GM12878 (cell line): ENCODE data around the gene KIF3A.

Experiments used
- GABPA ChIP-seq: IDR thresholded peaks from 2 replicates; pipeline ENCODE4 v1.6.1; 2014; ENCODE audit warnings: antibody characterized with exemption, low read depth, mild to moderate bottlenecking, inconsistent platforms
- MYC ChIP-seq: IDR thresholded peaks from 2 replicates; pipeline ENCODE4 v1.6.1; 2011; ENCODE audit warnings: mild to moderate bottlenecking, low read length, moderate library complexity, inconsistent platforms; ENCODE audit not compliant: insufficient read depth, insufficient replicate concordance, insufficient read length, severe bottlenecking
- POLR2A ChIP-seq: IDR thresholded peaks from 2 replicates; pipeline ENCODE4 v1.6.1; 2011; ENCODE audit warnings: low read depth, mild to moderate bottlenecking, low read length
- POLR2AphosphoS5 ChIP-seq: IDR thresholded peaks from 2 replicates; pipeline ENCODE4 v1.6.1; 2011; ENCODE audit warnings: mild to moderate bottlenecking, low read length, inconsistent platforms
- RAD21 ChIP-seq: IDR thresholded peaks from 2 replicates; pipeline ENCODE4 v1.6.1; 2011; ENCODE audit warnings: mild to moderate bottlenecking, low read depth, low read length, moderate library complexity; ENCODE audit not compliant: insufficient read depth
- STAT1 ChIP-seq: fragments of 450-650 bp; conservative IDR thresholded peaks from 2 replicates; pipeline ENCODE4 v1.6.1; 2014; ENCODE audit warnings: antibody characterized with exemption, mild to moderate bottlenecking
- SUZ12 ChIP-seq: fragments of 200-600 bp; sonication (generic); IDR thresholded peaks from one replicate; pipeline ENCODE4 v1.6.1; 2018; ENCODE audit warnings: antibody characterized with exemption, mild to moderate bottlenecking; ENCODE audit not compliant: unreplicated experiment
- TF ChIP-seq, protein P1 (sequence below), 3 experiments: IDR thresholded peaks in 2 of 3; conservative IDR thresholded peaks in 1 of 3; 2 replicates each; pipeline ENCODE4 v1.5.1; 2011; ENCODE audit warnings: low read depth in 3 of 3, low read length in 3 of 3, mild to moderate bottlenecking in 3 of 3, control low read depth in 2 of 3, moderate library complexity in 2 of 3, inconsistent platforms in 1 of 3, mixed read lengths in 1 of 3; ENCODE audit not compliant: control insufficient read depth in 2 of 3, insufficient read depth in 1 of 3; ENCODE audit errors: extremely low read depth in 1 of 3
- TF ChIP-seq, protein P2 (sequence below): IDR thresholded peaks from 2 replicates; pipeline ENCODE4 v1.6.1; 2011; ENCODE audit warnings: low read depth, low read length, improper control_type of control experiment, borderline replicate concordance
- TF ChIP-seq, protein P3 (sequence below): IDR thresholded peaks from 2 replicates; pipeline ENCODE4 v1.6.1; 2011; ENCODE audit warnings: low read depth, mild to moderate bottlenecking, low read length, moderate library complexity, borderline replicate concordance; ENCODE audit errors: extremely low read depth
- TF ChIP-seq, protein P4 (sequence below): fragments of 450-650 bp; IDR thresholded peaks from 2 replicates; pipeline ENCODE4 v1.6.1; 2017; ENCODE audit warnings: mild to moderate bottlenecking
- TF ChIP-seq, protein P5 (sequence below): fragments of 450-650 bp; IDR thresholded peaks from 2 replicates; pipeline ENCODE4 v1.6.1; 2016; ENCODE audit warnings: mild to moderate bottlenecking, moderate library complexity, borderline replicate concordance
- TF ChIP-seq, protein P6 (sequence below): IDR thresholded peaks from 2 replicates; pipeline ENCODE4 v1.6.1; 2012; ENCODE audit warnings: low read depth, low read length, improper control_type of control experiment
- TF ChIP-seq, protein P7 (sequence below): IDR thresholded peaks from 2 replicates; pipeline ENCODE4 v1.6.1; 2012; ENCODE audit warnings: mild to moderate bottlenecking, low read depth, low read length

DNA sequence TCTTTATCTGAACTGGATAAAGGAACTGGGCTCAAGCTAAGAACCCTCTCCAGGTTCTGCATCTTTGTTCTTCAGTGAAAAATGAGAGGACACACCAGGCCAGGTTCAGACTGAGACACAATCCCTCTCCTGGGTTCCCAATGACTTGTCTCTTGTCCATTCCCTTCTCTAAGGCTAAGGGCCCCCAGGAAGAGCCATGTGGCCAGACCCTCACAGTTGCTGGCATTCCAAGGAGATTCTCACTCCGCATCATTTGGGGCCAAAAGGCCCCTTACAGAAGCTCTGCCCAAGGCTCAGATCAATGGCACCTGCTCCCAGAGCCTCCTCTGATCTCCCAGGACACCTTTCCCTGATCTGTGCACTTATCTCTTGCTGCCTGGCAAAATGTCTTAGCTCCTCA, 58.6 kb downstream of the KIF3A start:
- TF ChIP-seq, protein P1, sequence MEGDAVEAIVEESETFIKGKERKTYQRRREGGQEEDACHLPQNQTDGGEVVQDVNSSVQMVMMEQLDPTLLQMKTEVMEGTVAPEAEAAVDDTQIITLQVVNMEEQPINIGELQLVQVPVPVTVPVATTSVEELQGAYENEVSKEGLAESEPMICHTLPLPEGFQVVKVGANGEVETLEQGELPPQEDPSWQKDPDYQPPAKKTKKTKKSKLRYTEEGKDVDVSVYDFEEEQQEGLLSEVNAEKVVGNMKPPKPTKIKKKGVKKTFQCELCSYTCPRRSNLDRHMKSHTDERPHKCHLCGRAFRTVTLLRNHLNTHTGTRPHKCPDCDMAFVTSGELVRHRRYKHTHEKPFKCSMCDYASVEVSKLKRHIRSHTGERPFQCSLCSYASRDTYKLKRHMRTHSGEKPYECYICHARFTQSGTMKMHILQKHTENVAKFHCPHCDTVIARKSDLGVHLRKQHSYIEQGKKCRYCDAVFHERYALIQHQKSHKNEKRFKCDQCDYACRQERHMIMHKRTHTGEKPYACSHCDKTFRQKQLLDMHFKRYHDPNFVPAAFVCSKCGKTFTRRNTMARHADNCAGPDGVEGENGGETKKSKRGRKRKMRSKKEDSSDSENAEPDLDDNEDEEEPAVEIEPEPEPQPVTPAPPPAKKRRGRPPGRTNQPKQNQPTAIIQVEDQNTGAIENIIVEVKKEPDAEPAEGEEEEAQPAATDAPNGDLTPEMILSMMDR (IDR thresholded peaks at IDR 0.05 in 2 of 3, conservative IDR thresholded peaks at IDR 0.05 in 1 of 3; ENCODE audit: control insufficient read depth in 2 of 3, extremely low read depth in 1 of 3, insufficient read depth in 1 of 3, low read depth in 3 of 3, low read length in 3 of 3), result no peak
- TF ChIP-seq, protein P2, sequence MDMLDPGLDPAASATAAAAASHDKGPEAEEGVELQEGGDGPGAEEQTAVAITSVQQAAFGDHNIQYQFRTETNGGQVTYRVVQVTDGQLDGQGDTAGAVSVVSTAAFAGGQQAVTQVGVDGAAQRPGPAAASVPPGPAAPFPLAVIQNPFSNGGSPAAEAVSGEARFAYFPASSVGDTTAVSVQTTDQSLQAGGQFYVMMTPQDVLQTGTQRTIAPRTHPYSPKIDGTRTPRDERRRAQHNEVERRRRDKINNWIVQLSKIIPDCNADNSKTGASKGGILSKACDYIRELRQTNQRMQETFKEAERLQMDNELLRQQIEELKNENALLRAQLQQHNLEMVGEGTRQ, result no peak
- no peak for TF ChIP-seq GABPA
- TF ChIP-seq, protein P3, sequence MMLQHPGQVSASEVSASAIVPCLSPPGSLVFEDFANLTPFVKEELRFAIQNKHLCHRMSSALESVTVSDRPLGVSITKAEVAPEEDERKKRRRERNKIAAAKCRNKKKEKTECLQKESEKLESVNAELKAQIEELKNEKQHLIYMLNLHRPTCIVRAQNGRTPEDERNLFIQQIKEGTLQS, result no peak
- no peak for TF ChIP-seq RAD21
- no peak for TF ChIP-seq SUZ12
- no peak for TF ChIP-seq POLR2AphosphoS5
- TF ChIP-seq MYC, result no peak
- TF ChIP-seq, protein P4, sequence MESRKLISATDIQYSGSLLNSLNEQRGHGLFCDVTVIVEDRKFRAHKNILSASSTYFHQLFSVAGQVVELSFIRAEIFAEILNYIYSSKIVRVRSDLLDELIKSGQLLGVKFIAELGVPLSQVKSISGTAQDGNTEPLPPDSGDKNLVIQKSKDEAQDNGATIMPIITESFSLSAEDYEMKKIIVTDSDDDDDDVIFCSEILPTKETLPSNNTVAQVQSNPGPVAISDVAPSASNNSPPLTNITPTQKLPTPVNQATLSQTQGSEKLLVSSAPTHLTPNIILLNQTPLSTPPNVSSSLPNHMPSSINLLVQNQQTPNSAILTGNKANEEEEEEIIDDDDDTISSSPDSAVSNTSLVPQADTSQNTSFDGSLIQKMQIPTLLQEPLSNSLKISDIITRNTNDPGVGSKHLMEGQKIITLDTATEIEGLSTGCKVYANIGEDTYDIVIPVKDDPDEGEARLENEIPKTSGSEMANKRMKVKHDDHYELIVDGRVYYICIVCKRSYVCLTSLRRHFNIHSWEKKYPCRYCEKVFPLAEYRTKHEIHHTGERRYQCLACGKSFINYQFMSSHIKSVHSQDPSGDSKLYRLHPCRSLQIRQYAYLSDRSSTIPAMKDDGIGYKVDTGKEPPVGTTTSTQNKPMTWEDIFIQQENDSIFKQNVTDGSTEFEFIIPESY, result no peak
- TF ChIP-seq POLR2A, result no peak
- TF ChIP-seq, protein P5, sequence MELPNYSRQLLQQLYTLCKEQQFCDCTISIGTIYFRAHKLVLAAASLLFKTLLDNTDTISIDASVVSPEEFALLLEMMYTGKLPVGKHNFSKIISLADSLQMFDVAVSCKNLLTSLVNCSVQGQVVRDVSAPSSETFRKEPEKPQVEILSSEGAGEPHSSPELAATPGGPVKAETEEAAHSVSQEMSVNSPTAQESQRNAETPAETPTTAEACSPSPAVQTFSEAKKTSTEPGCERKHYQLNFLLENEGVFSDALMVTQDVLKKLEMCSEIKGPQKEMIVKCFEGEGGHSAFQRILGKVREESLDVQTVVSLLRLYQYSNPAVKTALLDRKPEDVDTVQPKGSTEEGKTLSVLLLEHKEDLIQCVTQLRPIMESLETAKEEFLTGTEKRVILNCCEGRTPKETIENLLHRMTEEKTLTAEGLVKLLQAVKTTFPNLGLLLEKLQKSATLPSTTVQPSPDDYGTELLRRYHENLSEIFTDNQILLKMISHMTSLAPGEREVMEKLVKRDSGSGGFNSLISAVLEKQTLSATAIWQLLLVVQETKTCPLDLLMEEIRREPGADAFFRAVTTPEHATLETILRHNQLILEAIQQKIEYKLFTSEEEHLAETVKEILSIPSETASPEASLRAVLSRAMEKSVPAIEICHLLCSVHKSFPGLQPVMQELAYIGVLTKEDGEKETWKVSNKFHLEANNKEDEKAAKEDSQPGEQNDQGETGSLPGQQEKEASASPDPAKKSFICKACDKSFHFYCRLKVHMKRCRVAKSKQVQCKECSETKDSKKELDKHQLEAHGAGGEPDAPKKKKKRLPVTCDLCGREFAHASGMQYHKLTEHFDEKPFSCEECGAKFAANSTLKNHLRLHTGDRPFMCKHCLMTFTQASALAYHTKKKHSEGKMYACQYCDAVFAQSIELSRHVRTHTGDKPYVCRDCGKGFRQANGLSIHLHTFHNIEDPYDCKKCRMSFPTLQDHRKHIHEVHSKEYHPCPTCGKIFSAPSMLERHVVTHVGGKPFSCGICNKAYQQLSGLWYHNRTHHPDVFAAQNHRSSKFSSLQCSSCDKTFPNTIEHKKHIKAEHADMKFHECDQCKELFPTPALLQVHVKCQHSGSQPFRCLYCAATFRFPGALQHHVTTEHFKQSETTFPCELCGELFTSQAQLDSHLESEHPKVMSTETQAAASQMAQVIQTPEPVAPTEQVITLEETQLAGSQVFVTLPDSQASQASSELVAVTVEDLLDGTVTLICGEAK, result no peak
- TF ChIP-seq, protein P6, sequence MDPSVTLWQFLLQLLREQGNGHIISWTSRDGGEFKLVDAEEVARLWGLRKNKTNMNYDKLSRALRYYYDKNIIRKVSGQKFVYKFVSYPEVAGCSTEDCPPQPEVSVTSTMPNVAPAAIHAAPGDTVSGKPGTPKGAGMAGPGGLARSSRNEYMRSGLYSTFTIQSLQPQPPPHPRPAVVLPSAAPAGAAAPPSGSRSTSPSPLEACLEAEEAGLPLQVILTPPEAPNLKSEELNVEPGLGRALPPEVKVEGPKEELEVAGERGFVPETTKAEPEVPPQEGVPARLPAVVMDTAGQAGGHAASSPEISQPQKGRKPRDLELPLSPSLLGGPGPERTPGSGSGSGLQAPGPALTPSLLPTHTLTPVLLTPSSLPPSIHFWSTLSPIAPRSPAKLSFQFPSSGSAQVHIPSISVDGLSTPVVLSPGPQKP, result no peak
- TF ChIP-seq, protein P7, sequence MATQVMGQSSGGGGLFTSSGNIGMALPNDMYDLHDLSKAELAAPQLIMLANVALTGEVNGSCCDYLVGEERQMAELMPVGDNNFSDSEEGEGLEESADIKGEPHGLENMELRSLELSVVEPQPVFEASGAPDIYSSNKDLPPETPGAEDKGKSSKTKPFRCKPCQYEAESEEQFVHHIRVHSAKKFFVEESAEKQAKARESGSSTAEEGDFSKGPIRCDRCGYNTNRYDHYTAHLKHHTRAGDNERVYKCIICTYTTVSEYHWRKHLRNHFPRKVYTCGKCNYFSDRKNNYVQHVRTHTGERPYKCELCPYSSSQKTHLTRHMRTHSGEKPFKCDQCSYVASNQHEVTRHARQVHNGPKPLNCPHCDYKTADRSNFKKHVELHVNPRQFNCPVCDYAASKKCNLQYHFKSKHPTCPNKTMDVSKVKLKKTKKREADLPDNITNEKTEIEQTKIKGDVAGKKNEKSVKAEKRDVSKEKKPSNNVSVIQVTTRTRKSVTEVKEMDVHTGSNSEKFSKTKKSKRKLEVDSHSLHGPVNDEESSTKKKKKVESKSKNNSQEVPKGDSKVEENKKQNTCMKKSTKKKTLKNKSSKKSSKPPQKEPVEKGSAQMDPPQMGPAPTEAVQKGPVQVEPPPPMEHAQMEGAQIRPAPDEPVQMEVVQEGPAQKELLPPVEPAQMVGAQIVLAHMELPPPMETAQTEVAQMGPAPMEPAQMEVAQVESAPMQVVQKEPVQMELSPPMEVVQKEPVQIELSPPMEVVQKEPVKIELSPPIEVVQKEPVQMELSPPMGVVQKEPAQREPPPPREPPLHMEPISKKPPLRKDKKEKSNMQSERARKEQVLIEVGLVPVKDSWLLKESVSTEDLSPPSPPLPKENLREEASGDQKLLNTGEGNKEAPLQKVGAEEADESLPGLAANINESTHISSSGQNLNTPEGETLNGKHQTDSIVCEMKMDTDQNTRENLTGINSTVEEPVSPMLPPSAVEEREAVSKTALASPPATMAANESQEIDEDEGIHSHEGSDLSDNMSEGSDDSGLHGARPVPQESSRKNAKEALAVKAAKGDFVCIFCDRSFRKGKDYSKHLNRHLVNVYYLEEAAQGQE, result no peak
- no peak for TF ChIP-seq STAT1
